ENCODE data around the gene ZNF710.

DNA sequence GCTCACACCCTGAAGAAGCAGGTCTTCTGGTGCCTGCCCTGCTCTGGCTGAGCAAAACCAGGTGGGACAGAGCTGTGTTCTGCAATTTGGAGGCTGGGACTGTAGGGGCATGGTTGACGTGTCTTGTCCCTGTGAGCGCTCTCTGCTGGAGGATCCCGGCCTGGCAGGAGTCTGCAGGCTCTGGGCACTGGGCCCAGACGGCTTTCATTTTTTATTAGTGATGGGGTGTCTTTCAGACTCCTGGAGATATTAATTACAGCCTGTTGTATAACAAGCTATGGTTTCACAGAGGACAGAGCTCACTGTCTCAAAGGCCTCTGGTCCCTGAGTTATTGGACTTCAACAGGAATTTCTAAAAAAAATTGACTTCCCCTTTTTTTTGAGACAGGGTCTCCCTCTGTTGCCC lies 29.5 kb upstream of the ZNF710 start:
- TF ChIP-seq, protein P1, sequence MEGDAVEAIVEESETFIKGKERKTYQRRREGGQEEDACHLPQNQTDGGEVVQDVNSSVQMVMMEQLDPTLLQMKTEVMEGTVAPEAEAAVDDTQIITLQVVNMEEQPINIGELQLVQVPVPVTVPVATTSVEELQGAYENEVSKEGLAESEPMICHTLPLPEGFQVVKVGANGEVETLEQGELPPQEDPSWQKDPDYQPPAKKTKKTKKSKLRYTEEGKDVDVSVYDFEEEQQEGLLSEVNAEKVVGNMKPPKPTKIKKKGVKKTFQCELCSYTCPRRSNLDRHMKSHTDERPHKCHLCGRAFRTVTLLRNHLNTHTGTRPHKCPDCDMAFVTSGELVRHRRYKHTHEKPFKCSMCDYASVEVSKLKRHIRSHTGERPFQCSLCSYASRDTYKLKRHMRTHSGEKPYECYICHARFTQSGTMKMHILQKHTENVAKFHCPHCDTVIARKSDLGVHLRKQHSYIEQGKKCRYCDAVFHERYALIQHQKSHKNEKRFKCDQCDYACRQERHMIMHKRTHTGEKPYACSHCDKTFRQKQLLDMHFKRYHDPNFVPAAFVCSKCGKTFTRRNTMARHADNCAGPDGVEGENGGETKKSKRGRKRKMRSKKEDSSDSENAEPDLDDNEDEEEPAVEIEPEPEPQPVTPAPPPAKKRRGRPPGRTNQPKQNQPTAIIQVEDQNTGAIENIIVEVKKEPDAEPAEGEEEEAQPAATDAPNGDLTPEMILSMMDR (IDR thresholded peaks at IDR 0.05): peak in 3 of 4 experiments; percentile 12 to 58 (median 30)
- TF ChIP-seq POLR2A (IDR thresholded peaks at IDR 0.05) (no peak), POLR2AphosphoS5 (IDR thresholded peaks at IDR 0.05) (no peak), EP300 (IDR thresholded peaks at IDR 0.05) (no peak)
